Spleen (tissue), 11 donors: ENCODE data around the gene CAPN10. TPM values are rescaled to one million over a fixed set of nuclear protein-coding genes. Genes with fewer than 3 reads are reported as not detected.

Source experiments
- DNase-seq: peaks from one replicate; pipeline ENCODE4 v3.0.0-alpha.2; 2020
- H3K27ac ChIP-seq, 8 donors: fragments of 200-600 bp; sonication (generic) in 7 of 8; 1 replicate in 4 of 8; 2 replicates in 4 of 8; pipeline versions ENCODE4 v1.5.0 to v1.8.0; 2016 to 2021; ENCODE audit warnings: inconsistent platforms in 4 of 8, mild to moderate bottlenecking in 4 of 8, moderate library complexity in 1 of 8
- H3K27me3 ChIP-seq, 7 donors: fragments of 200-600 bp; sonication (generic) in 6 of 7; replicated peaks in 1 of 7; 1 replicate in 4 of 7; 2 replicates in 3 of 7; pipeline versions ENCODE4 v1.5.0 to v1.8.0; 2016 to 2021; ENCODE audit warnings: inconsistent platforms in 3 of 7, mild to moderate bottlenecking in 1 of 7
- H3K36me3 ChIP-seq, 6 donors: fragments of 200-600 bp; sonication (generic) in 5 of 6; 1 replicate in 4 of 6; 2 replicates in 2 of 6; pipeline versions ENCODE4 v1.5.0 to v1.8.0; 2016 to 2021; ENCODE audit warnings: inconsistent platforms in 2 of 6
- H3K4me1 ChIP-seq, 6 donors: fragments of 200-600 bp; sonication (generic) in 5 of 6; 1 replicate in 3 of 6; 2 replicates in 3 of 6; pipeline versions ENCODE4 v1.5.0 to v1.8.0; 2016 to 2021; ENCODE audit warnings: inconsistent platforms in 3 of 6
- H3K4me3 ChIP-seq, 8 donors: fragments of 200-600 bp; sonication (generic) in 7 of 8; 1 replicate in 4 of 8; 2 replicates in 4 of 8; pipeline versions ENCODE4 v1.5.0 to v1.8.0; 2016 to 2021; ENCODE audit warnings: inconsistent platforms in 4 of 8, mild to moderate bottlenecking in 4 of 8, moderate library complexity in 2 of 8
- H3K9me3 ChIP-seq, 8 donors: fragments of 200-600 bp; sonication (generic) in 7 of 8; 1 replicate in 4 of 8; 2 replicates in 4 of 8; pipeline versions ENCODE4 v1.5.0 to v1.8.0; 2016 to 2021; ENCODE audit warnings: inconsistent platforms in 4 of 8
- POLR2A ChIP-seq, 3 donors: fragments of 450-650 bp; IDR thresholded peaks; one replicate each; pipeline ENCODE4 v1.5.1; 2017; ENCODE audit warnings: antibody characterized with exemption in 3 of 3, mild to moderate bottlenecking in 1 of 3
- POLR2AphosphoS5 ChIP-seq, 3 donors: sonication (generic); formaldehyde crosslinking; IDR thresholded peaks; one replicate each; pipeline ENCODE4 v1.5.1; 2017; ENCODE audit warnings: antibody characterized with exemption in 3 of 3
- WGBS, 5 donors: extraction: QIAGEN DNeasy Blood & Tissue Kit in 3 of 5; methylation state at CpG; one replicate each; pipeline versions ENCODE4 v1.1.5 to v1.1.7; 2013 to 2018; 5-methylcytosine and 5-hydroxymethylcytosine counted together
- intact Hi-C: fragments of 100-400 bp; cut with DNase I; formaldehyde crosslinking; loops from one replicate; pipeline ENCODE4 v1.15.0; 2023; ENCODE audit warnings: low total_unique reads
- polyA plus RNA-seq, 3 donors: library from polyadenylated mRNA; stranded (reverse); fragments of 200-250 nt; gene quantifications; one replicate each; pipeline ENCODE4 v1.2.1, GENCODE V29; 2013
- total RNA-seq, 7 donors: library from RNA; depleted of rRNA in 3 of 7; stranded (reverse); fragments of >200 nt in 3 of 7; fragmentation: NEBNext Ultra II Directional in 4 of 7; extraction: Animal tissue kit (Norgen Biotek cat#: 25700) in 4 of 7; gene quantifications; one replicate each; pipeline versions ENCODE4 v1.1.0 to v1.2.1, GENCODE V29; 2016 to 2021
- TF ChIP-seq, protein P1 (sequence below), 11 experiments: fragments of 200-600 bp in 7 of 11; fragments of 450-650 bp in 4 of 11; sonication (generic) in 4 of 11; IDR thresholded peaks in 8 of 11; conservative IDR thresholded peaks in 3 of 11; 1 replicate in 7 of 11; 2 replicates in 4 of 11; pipeline versions ENCODE4 v1.4.0 to v1.8.0; 2016 to 2021; ENCODE audit warnings: antibody characterized with exemption in 11 of 11, inconsistent platforms in 4 of 11, mild to moderate bottlenecking in 1 of 11
- donor health status: healthy with polysubstance abuse.
- donor health status: DM: no; HTN: no; CAD: no; lungs with moderate emphysema.
- donor health status: DM: no; HTN: no; CAD: no.
- donor health status: Bipolar disorder and iron deficiency.
- donor health status: healthy.
- donor health status: DM: no; HTN: no; CAD: no.
- donor health status: DM: yes; HTN: yes; CAD: no.

Gene CAPN10
- total and polyA plus RNA-seq, 10 donors: 34.7 to 83.1 (median 60.5) TPM

DNA sequence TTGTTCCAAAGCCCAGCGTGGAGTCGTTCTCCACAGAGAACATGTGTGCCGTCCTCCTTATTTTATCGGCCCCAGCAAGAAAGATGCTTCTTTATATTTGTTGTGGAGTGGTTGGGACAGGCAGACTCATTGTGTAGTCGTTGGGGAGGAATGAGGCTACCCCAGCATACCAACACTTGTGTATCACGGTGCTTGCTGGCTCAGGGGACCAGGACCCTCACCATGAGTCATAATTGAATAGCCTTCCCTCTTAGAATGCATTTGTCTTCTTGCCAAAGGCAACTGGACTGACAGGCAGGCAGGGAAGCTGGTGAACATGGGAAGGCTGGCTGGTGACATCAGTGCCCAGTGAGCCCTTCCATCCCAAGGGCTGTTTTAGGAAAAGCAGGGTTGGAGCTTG lies 4.7 kb downstream of the CAPN10 start:
- Histone ChIP-seq H3K4me1 (peaks cover 13 to 50% (median 35%) of the 10 kb centered on the region in 6 donors), H3K9me3 (no peaks in the 10 kb centered on the region), H3K27me3 (no peaks in the 10 kb centered on the region), H3K4me3 (no peak overlapping the region), H3K27ac (peak overlapping the region in 1 of 8 donors; percentile 30), H3K36me3 (peaks cover 0 to 72% (median 63%) of the 10 kb centered on the region in 6 donors)
- intact Hi-C loops: no loop called here
- 88 to 99% (median 97%) methylated on average over 6 of the region's 6 CpGs for WGBS, 5 donors
- TF ChIP-seq POLR2A (IDR thresholded peaks at IDR 0.05) (no peak), POLR2AphosphoS5 (IDR thresholded peaks at IDR 0.05) (no peak)
- TF ChIP-seq, protein P1, sequence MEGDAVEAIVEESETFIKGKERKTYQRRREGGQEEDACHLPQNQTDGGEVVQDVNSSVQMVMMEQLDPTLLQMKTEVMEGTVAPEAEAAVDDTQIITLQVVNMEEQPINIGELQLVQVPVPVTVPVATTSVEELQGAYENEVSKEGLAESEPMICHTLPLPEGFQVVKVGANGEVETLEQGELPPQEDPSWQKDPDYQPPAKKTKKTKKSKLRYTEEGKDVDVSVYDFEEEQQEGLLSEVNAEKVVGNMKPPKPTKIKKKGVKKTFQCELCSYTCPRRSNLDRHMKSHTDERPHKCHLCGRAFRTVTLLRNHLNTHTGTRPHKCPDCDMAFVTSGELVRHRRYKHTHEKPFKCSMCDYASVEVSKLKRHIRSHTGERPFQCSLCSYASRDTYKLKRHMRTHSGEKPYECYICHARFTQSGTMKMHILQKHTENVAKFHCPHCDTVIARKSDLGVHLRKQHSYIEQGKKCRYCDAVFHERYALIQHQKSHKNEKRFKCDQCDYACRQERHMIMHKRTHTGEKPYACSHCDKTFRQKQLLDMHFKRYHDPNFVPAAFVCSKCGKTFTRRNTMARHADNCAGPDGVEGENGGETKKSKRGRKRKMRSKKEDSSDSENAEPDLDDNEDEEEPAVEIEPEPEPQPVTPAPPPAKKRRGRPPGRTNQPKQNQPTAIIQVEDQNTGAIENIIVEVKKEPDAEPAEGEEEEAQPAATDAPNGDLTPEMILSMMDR (IDR thresholded peaks at IDR 0.05 in 8 of 11, conservative IDR thresholded peaks at IDR 0.05 in 3 of 11): no peak
- peak; percentile 34 for DNase-seq

DNA sequence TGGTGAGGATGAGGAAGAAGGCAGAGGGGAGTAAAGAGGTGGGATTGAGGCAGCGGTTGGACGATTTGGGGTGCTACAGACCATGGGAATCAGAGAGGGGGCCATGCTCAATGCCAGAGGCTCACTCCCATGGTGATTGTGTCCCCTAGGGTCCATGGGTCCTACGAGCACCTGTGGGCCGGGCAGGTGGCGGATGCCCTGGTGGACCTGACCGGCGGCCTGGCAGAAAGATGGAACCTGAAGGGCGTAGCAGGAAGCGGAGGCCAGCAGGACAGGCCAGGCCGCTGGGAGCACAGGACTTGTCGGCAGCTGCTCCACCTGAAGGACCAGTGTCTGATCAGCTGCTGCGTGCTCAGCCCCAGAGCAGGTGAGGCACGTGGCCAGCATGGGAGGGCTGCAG lies 5.2 kb downstream of the CAPN10 start:
- Histone ChIP-seq H3K4me1 (peaks cover 13 to 50% (median 35%) of the 10 kb centered on the region in 6 donors), H3K9me3 (no peaks in the 10 kb centered on the region), H3K27ac (no peak overlapping the region), H3K27me3 (no peaks in the 10 kb centered on the region), H3K4me3 (no peak overlapping the region), H3K36me3 (peaks cover 0 to 78% (median 68%) of the 10 kb centered on the region in 6 donors)
- TF ChIP-seq POLR2AphosphoS5 (IDR thresholded peaks at IDR 0.05): peak in 1 of 3 donors; percentile 19
- TF ChIP-seq, protein P1 (IDR thresholded peaks at IDR 0.05 in 8 of 11, conservative IDR thresholded peaks at IDR 0.05 in 3 of 11): no peak
- 94 to 98% (median 96%) methylated on average over 9 to 13 of the region's 13 CpGs for WGBS, 5 donors
- intact Hi-C loops: no loop called here
- DNase-seq: peak; percentile 70

DNA sequence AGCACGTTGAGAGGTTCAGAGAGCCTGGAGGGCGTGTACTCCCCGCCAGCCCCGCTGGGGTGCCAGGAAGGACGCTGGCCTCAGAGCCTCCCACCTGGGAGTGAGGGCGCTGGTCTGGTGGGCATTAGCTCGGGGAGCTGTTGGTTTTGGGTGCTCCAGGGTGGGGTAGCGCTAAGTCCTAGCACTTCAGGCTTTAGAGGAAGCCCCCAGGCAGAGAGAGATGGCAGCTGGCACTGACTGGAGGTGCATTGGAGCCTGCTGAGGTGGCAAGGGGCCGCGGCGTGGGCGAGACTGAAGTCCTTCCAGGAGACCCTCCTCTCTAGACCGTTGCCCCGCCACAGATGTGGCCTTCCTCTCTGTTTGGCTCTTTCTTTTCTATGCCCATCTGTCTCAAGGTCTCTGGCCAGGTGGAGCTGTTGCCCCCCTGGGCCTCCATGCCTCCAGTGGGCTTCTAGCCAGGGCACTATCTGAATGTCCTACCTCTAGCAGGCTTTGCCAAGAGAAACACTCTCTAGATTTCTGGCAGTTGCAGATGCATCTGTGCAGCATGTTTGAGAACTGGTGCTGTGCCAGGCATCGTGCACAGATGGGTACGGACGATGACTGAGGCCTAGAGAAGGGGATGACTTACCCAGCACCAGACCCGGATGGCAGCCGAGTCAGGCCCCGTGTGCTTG lies 6.6 kb downstream of the CAPN10 start:
- Histone ChIP-seq H3K27ac (no peak overlapping the region), H3K36me3 (peaks cover 0 to 91% (median 82%) of the 10 kb centered on the region in 6 donors), H3K4me3 (no peak overlapping the region), H3K4me1 (peaks cover 3 to 37% (median 23%) of the 10 kb centered on the region in 6 donors), H3K27me3 (no peaks in the 10 kb centered on the region), H3K9me3 (no peaks in the 10 kb centered on the region)
- DNase-seq: peak; percentile 63
- 88 to 96% (median 94%) methylated on average over 14 to 20 of the region's 20 CpGs for WGBS, 5 donors
- no peak for TF ChIP-seq POLR2A (IDR thresholded peaks at IDR 0.05)
- TF ChIP-seq POLR2AphosphoS5 (IDR thresholded peaks at IDR 0.05): no peak
- TF ChIP-seq, protein P1 (IDR thresholded peaks at IDR 0.05 in 8 of 11, conservative IDR thresholded peaks at IDR 0.05 in 3 of 11): no peak
- intact Hi-C loops: no loop called here

DNA sequence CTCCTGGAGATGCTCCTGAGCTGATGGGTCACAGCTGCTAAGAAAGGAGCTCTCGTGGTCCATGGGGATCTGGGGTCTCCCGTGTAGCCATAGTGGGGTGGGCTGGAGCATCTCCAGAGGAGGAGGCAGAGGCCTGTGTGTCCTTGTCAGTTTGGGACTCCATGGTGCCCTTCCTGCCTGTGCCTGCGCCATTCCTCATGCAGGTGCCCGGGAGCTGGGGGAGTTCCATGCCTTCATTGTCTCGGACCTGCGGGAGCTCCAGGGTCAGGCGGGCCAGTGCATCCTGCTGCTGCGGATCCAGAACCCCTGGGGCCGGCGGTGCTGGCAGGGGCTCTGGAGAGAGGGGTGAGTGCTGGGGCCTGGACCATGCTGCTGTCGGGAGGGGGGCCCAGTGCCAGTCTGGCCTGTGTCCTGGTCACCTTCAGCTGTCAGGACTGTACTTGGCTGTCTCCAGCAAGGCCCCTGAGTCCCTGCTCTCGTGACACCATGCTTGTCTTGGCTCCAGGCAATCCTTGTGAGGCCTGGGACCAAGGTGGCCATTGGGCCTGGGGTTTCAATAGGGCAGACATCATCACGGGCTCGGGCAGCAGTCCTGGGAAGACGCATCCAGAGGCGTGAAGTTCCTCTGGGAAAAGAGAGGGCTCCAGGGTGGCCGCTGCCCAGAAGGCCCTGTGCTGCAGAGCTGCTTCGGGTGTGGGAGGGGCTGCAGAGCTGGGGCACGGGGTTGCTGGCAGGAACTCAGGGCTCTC lies 7.3 kb downstream of the CAPN10 start:
- no peak overlapping the region for H3K27ac ChIP-seq
- intact Hi-C loops: no loop called here
- peaks cover 0 to 30% (median 15%) of the 10 kb centered on the region in 6 donors for H3K4me1 ChIP-seq
- TF ChIP-seq, protein P1 (IDR thresholded peaks at IDR 0.05 in 8 of 11, conservative IDR thresholded peaks at IDR 0.05 in 3 of 11): no peak
- TF ChIP-seq POLR2A (IDR thresholded peaks at IDR 0.05): no peak
- TF ChIP-seq POLR2AphosphoS5 (IDR thresholded peaks at IDR 0.05): no peak
- H3K36me3 ChIP-seq: peaks cover 0 to 99% (median 89%) of the 10 kb centered on the region in 6 donors
- H3K4me3 ChIP-seq: no peak overlapping the region
- no peaks in the 10 kb centered on the region for H3K9me3 ChIP-seq
- WGBS, 5 donors: 87 to 95% (median 93%) methylated on average over 3 to 19 of the region's 19 CpGs
- H3K27me3 ChIP-seq: no peaks in the 10 kb centered on the region
- peak; percentile 64 for DNase-seq
